ENCODE data around the gene HYDIN. TPM values are rescaled to one million over a fixed set of nuclear protein-coding genes. Genes with fewer than 3 reads are reported as not detected.
"Not testable (repeated sequence)": the region's sequence is repeated elsewhere in the genome, so short reads cannot be mapped to it uniquely, and the experiment has no call there.

The HYDIN gene
- total RNA-seq, 1 donor from 2014 or later: 2.7 TPM

DNA sequence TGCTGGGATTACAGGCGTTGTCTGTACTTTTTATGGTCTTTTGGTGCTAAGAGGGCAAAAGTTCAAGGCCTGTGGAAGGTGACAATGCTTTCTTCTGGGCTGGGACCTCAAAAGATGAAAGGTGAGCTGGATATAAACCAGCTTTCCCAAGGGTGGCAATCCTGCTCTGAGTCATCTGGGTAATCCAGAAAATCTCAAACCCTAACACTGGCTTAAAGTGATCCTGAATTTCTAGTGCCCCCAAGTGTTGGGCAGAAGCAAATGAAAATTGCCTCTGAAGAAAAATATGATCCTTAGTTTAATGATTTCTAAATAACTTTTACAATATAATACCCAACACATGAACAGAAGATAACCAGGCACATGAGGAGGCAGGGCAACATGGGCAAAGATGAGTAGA is 354.1 kb downstream of the HYDIN start:
- H3K27ac ChIP-seq; H3K4me3 ChIP-seq; intact Hi-C loops (cut with DNase I); DNase-seq; H3K36me3 ChIP-seq; H3K9me3 ChIP-seq; ATAC-seq; H3K4me1 ChIP-seq; H3K27me3 ChIP-seq: not testable (repeated sequence)

DNA sequence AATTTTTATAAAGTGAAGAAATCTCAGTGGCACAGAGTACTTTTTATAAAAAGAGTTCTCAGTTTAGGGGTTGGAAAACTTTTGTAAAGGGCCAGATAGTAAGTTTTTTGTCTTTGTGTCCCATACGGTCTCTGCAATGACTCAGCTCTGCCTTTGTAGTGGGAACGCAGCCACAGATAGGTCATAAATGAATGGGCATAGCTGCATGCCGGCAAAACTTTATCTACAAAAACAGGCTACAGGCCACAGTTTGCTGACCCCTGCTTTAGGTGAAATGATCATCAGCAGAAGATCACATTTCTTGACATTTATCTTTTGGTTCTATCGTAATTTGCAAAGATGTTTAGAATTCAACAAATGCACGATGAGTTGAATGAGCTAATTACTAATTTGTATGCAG is 365.8 kb downstream of the HYDIN start:
- H3K4me1 ChIP-seq; intact Hi-C loops (cut with DNase I); ATAC-seq; H3K9me3 ChIP-seq; DNase-seq; H3K36me3 ChIP-seq; H3K27me3 ChIP-seq; H3K27ac ChIP-seq; H3K4me3 ChIP-seq: not testable (repeated sequence)

DNA sequence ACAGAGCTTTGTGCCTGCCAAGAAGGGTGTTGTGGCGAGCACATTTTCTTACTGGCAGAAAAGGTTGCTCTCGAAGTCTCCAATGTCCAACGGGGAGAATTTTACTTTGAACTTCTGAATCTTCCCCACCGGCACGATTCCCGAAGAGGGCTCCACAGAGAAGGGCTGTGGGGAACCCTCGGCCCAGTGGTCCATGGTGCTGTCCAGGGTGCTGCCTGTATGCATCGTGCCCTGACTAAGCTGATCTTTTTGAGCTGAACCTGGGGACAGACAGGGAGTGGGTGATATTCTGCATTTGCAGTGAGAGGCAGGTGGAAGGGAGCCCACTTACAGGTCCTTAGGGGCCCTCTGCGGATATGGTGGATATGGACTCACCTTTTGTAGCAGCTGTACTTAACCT is 368.5 kb downstream of the HYDIN start:
- H3K4me1 ChIP-seq; intact Hi-C loops (cut with DNase I); DNase-seq; H3K4me3 ChIP-seq; H3K36me3 ChIP-seq; H3K27ac ChIP-seq; H3K9me3 ChIP-seq; H3K27me3 ChIP-seq; ATAC-seq: not testable (repeated sequence)

DNA sequence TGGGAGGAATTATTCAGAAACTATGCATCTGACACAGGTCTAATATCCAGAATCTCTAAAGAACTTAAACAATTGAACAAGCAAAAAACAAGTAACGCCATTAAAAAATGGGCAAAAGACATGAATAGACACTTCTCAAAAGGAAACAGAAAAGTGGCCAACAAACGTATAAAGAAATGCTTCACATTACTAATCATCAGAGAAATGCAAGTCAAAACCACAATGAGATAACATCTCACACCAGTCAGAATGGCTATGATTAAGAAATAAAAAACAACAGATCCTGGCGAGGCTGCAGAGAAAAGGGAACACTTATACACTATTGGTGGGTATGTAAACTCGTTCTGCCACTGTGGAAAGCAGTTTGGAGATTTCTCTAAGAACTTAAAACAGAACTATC is 379.2 kb downstream of the HYDIN start:
- H3K4me1 ChIP-seq; ATAC-seq; H3K36me3 ChIP-seq; DNase-seq; H3K4me3 ChIP-seq; H3K9me3 ChIP-seq; H3K27ac ChIP-seq; H3K27me3 ChIP-seq; intact Hi-C loops (cut with DNase I): not testable (repeated sequence)

DNA sequence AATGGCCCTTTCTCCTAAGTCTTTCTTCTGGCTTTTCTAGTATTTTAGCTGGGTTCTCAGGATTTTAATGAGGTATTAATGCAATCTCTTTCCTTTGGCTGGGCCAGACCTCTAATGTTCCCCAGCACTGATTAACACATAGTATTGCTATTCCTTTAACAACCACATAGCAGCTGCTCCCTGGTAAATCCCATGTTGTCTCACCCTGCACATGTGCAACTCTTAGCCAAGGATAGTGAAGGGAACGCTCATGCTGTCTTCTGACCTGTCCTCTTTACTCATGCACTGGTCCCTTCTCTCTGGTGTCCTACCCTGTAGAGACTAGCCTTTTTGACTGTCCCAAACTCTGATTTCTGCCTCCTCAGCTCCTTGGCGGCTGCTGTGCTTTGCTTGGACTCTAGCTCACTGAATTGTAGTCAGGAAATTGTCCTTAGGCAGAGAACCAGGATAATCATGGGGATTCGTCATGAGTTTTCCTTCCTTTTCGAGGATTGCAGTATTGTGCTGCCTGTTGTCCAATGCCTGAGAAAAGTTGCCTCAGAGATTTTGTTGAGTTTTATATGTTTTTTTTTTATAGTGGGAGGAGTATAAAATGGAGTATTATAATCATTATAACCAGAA is 406.9 kb downstream of the HYDIN start:
- H3K9me3 ChIP-seq; H3K4me1 ChIP-seq; H3K27ac ChIP-seq; DNase-seq; intact Hi-C loops (cut with DNase I); H3K27me3 ChIP-seq; H3K36me3 ChIP-seq; ATAC-seq; H3K4me3 ChIP-seq: not testable (repeated sequence)

DNA sequence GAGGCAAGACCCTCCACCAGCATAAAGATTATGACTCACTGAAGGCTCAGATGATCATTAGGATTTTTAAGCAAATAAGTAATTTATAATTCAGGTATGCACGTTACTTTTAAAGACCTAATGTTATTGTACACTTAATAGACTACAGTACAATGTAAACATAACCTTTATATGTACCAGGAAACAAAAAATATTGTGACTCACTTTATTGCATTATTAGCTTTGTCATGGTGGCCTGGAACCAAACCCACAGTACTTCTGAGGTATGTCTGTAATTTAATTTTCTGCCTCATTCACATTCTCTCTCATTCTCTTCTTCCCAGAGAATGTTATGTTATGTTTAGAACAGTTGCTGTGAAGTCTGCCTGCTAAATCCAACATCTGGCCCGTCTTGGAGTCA is 407.8 kb downstream of the HYDIN start:
- not testable (repeated sequence) for H3K4me3 ChIP-seq, ATAC-seq

DNA sequence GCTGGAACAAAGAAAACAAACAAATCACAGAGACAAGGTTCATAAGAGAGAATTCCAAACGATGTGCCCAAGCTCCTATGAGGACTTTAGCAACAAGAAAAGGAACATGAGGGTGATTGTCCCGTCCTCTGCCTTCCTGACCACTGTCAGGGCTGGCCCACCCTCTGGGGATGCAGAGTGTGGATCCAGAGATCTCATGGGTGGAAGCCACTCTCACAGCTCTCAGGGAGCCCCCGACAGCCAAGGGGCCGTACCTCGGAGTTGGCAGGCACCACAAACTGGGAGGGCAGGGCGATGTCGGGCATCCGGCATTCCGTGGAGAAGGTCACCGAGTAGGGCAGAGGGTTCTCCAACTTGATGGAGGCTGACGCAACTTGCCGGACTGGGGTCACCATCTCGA is 412.4 kb downstream of the HYDIN start:
- not testable (repeated sequence) for ATAC-seq

More for the DNA sequence above, 407.8 kb downstream of the HYDIN start:
- H3K4me1 ChIP-seq; H3K36me3 ChIP-seq; intact Hi-C loops (cut with DNase I); H3K27ac ChIP-seq; DNase-seq; H3K27me3 ChIP-seq; H3K9me3 ChIP-seq: not testable (repeated sequence)

DNA sequence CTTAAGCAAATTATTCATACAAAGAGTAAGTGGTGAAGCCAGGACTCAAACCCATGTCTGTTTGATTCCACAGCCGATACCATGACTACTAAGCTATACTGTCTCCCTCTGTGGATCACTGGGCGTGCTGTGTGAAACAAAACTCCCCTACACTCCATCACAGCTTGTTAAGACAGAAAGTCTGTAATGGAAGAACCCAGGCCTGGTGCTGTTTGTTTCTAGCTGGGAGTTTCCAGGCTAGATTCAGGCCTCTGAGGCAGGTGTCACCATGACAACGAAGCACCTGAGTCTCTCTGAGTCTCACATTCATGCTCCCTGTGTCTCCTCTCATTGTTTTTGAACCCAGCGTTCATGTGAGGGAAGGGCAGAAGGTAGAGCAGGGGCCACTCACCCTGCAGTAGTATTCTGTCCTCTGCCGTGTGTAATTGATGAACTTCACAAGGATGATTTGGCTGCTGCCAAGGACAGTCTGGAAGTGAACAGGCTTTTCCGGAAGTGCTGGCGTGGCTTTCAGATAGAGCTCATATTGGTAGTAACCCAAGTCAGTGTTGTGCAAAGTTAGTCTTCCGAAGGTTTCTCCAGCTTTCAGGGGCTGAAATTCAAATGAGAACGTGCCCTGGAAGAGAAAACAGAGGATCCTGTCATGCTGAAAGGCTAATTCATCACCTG is 421.0 kb downstream of the HYDIN start:
- Histone ChIP-seq H3K27me3 (peaks cover 19% of the 10 kb centered on the region), H3K9me3 (no peaks in the 10 kb centered on the region), H3K36me3 (no peaks in the 10 kb centered on the region), H3K4me3 (no peak overlapping the region), H3K4me1 (no peaks in the 10 kb centered on the region), H3K27ac (no peak overlapping the region)
- ATAC-seq: no peak
- TF ChIP-seq, protein P1, sequence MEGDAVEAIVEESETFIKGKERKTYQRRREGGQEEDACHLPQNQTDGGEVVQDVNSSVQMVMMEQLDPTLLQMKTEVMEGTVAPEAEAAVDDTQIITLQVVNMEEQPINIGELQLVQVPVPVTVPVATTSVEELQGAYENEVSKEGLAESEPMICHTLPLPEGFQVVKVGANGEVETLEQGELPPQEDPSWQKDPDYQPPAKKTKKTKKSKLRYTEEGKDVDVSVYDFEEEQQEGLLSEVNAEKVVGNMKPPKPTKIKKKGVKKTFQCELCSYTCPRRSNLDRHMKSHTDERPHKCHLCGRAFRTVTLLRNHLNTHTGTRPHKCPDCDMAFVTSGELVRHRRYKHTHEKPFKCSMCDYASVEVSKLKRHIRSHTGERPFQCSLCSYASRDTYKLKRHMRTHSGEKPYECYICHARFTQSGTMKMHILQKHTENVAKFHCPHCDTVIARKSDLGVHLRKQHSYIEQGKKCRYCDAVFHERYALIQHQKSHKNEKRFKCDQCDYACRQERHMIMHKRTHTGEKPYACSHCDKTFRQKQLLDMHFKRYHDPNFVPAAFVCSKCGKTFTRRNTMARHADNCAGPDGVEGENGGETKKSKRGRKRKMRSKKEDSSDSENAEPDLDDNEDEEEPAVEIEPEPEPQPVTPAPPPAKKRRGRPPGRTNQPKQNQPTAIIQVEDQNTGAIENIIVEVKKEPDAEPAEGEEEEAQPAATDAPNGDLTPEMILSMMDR (IDR thresholded peaks at IDR 0.05): no peak
- DNase-seq: no peak
- intact Hi-C loops (cut with DNase I): no loop called here

More for the DNA sequence above, 412.4 kb downstream of the HYDIN start:
- H3K27ac ChIP-seq; intact Hi-C loops (cut with DNase I); H3K4me1 ChIP-seq; DNase-seq; H3K27me3 ChIP-seq; H3K36me3 ChIP-seq; H3K4me3 ChIP-seq; H3K9me3 ChIP-seq: not testable (repeated sequence)

DNA sequence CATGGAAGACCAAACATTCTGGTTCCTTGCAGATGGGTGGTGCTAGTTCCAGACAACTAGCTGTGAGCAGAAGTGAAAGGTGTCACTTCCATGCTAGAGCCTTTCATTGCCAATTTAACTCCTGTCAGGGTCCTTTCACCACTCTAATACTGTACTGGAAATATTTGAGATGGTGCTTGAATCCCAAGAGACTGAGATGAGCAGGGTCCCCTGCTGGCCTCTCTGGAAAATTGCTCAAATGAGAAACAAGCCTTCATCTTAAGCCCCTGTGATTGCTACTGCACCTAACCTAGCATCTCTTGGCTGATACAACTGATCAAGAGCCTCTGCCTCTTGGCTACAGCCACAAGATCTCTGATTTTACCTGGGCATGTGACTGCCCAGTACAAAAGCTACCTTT is 422.2 kb downstream of the HYDIN start:
- intact Hi-C loops (cut with DNase I): no loop called here
- DNase-seq: no peak
- no peak overlapping the region for H3K4me3 ChIP-seq
- H3K9me3 ChIP-seq: no peaks in the 10 kb centered on the region
- no peaks in the 10 kb centered on the region for H3K4me1 ChIP-seq
- TF ChIP-seq, protein P1 (IDR thresholded peaks at IDR 0.05): peak; percentile 6
- no peak overlapping the region for H3K27ac ChIP-seq
- H3K36me3 ChIP-seq: no peaks in the 10 kb centered on the region
- H3K27me3 ChIP-seq: peaks cover 19% of the 10 kb centered on the region
- ATAC-seq: no peak

Data from upper lobe of right lung (tissue), 1 donor.